Gastrocnemius medialis (tissue), 4 donors: ENCODE results near the gene AIFM3.

Experiments
- CTCF ChIP-seq, 5 experiments: fragments of 450-650 bp in 3 of 5; fragments of 200-600 bp in 2 of 5; sonication (generic) in 2 of 5; IDR thresholded peaks in 4 of 5; conservative IDR thresholded peaks in 1 of 5; 1 replicate in 4 of 5; 2 replicates in 1 of 5; pipeline ENCODE4 v1.5.1; 2016 to 2019; ENCODE audit warnings: antibody characterized with exemption in 5 of 5, mild to moderate bottlenecking in 3 of 5, moderate library complexity in 3 of 5
- POLR2A ChIP-seq, 2 donors: fragments of 450-650 bp; IDR thresholded peaks; one replicate each; pipeline ENCODE4 v1.6.1; 2017; ENCODE audit warnings: antibody characterized with exemption in 2 of 2, mild to moderate bottlenecking in 2 of 2, moderate library complexity in 2 of 2

- no peak for TF ChIP-seq CTCF (IDR thresholded peaks at IDR 0.05 in 4 of 5, conservative IDR thresholded peaks at IDR 0.05 in 1 of 5)
- TF ChIP-seq POLR2A (IDR thresholded peaks at IDR 0.05) = no peak
These were observed 4.5 kb upstream of the AIFM3 start for GRCh38 chr22:20962491-20962945.
